HG03060 (cell line): ENCODE results near the gene LOXHD1.

ENCODE experiments used
- ATAC-seq: cut with Tn5 transposase; IDR thresholded peaks from one replicate; pipeline ENCODE4 v1.9.1; 2021; ENCODE audit warnings: low read depth, moderate number of reproducible peaks; ENCODE audit not compliant: unreplicated experiment

Gene LOXHD1

GRCh38 chr18:46630160-46630559 lies 26.9 kb downstream of the LOXHD1 start:
- no peak for ATAC-seq

GRCh38 chr18:46629361-46629760 lies 27.7 kb downstream of the LOXHD1 start:
- ATAC-seq = no peak

- ATAC-seq = no peak
These were observed 28.8 kb downstream of the LOXHD1 start for GRCh38 chr18:46628206-46628605.

GRCh38 chr18:46627136-46627535 lies 29.9 kb downstream of the LOXHD1 start:
- ATAC-seq = no peak

- ATAC-seq = no peak
These were observed 32.0 kb downstream of the LOXHD1 start for GRCh38 chr18:46625069-46625468.

- ATAC-seq = no peak
These were observed 32.9 kb downstream of the LOXHD1 start for GRCh38 chr18:46624127-46624526.

- no peak for ATAC-seq
These were observed 33.5 kb downstream of the LOXHD1 start for GRCh38 chr18:46623541-46623940.

- ATAC-seq = no peak
These were observed 34.0 kb downstream of the LOXHD1 start for GRCh38 chr18:46622999-46623398.

- ATAC-seq = no peak
These were observed 34.6 kb downstream of the LOXHD1 start for GRCh38 chr18:46622451-46622850.

- ATAC-seq = no peak
These were observed 35.1 kb downstream of the LOXHD1 start for GRCh38 chr18:46621871-46622270.

GRCh38 chr18:46621111-46621766 lies 35.8 kb downstream of the LOXHD1 start:
- no peak for ATAC-seq

GRCh38 chr18:46619559-46619958 lies 37.5 kb downstream of the LOXHD1 start:
- no peak for ATAC-seq

GRCh38 chr18:46615720-46616119 lies 41.3 kb downstream of the LOXHD1 start:
- no peak for ATAC-seq

- no peak for ATAC-seq
These were observed 48.0 kb downstream of the LOXHD1 start for GRCh38 chr18:46609048-46609447.

- no peak for ATAC-seq
These were observed 49.1 kb downstream of the LOXHD1 start for GRCh38 chr18:46607926-46608325.

- no peak for ATAC-seq
These were observed 55.7 kb downstream of the LOXHD1 start for GRCh38 chr18:46601141-46601805.

GRCh38 chr18:46596119-46596518 lies 60.9 kb downstream of the LOXHD1 start:
- no peak for ATAC-seq

- ATAC-seq = no peak
These were observed 65.1 kb downstream of the LOXHD1 start for GRCh38 chr18:46591783-46592391.

GRCh38 chr18:46590103-46590502 lies 66.9 kb downstream of the LOXHD1 start:
- ATAC-seq = no peak

GRCh38 chr18:46588971-46589660 lies 67.9 kb downstream of the LOXHD1 start:
- no peak for ATAC-seq

- ATAC-seq = no peak
These were observed 69.4 kb downstream of the LOXHD1 start for GRCh38 chr18:46587600-46587999.
